Keratinocyte (primary cell): ENCODE results near the gene SGCE. TPM values are rescaled to one million over a fixed set of nuclear protein-coding genes. Genes with fewer than 3 reads are reported as not detected.

Experiments
- DNase-seq: peaks from one replicate; pipeline ENCODE4 v3.0.0-alpha.2; 2011; ENCODE audit warnings: low read depth, missing footprints, low spot score
- FAIRE-seq: peaks from 2 replicates; lab custom pipeline; 2011; peaks lifted over from hg19 to GRCh38; lab: Jason Lieb, UNC
- H2AFZ ChIP-seq: 2 replicates; pipeline ENCODE4 v1.6.0; 2012; ENCODE audit warnings: low read length, control low read depth, inconsistent platforms; ENCODE audit not compliant: control insufficient read depth
- H3K27ac ChIP-seq: 2 replicates; pipeline ENCODE4 v1.5.1; 2011; ENCODE audit warnings: low read length; ENCODE audit not compliant: control insufficient read depth, insufficient read depth
- H3K27me3 ChIP-seq: 3 replicates; pipeline ENCODE4 v1.6.0; 2011; ENCODE audit warnings: low read length; ENCODE audit not compliant: control insufficient read depth, insufficient read depth; ENCODE audit errors: extremely low read depth
- H3K36me3 ChIP-seq, 2 experiments: 2 replicates in 1 of 2; 3 replicates in 1 of 2; pipeline ENCODE4 v1.5.1; 2011; ENCODE audit warnings: low read length in 2 of 2, mild to moderate bottlenecking in 1 of 2; ENCODE audit not compliant: control insufficient read depth in 2 of 2, insufficient read depth in 2 of 2; ENCODE audit errors: extremely low read depth in 1 of 2
- H3K4me1 ChIP-seq: 3 replicates; pipeline ENCODE4 v1.5.1; 2011; ENCODE audit warnings: low read length; ENCODE audit not compliant: control insufficient read depth, insufficient read depth; ENCODE audit errors: extremely low read depth
- H3K4me2 ChIP-seq: 3 replicates; pipeline ENCODE4 v1.6.0; 2011; ENCODE audit warnings: low read depth, low read length; ENCODE audit not compliant: control insufficient read depth, insufficient read depth; ENCODE audit errors: extremely low read depth
- H3K4me3 ChIP-seq, 3 experiments: fragments of 200-600 bp in 1 of 3; sonication (generic) in 1 of 3; 2 replicates in 2 of 3; 3 replicates in 1 of 3; pipeline ENCODE4 v1.5.1; 2011 to 2016; ENCODE audit warnings: low read length in 3 of 3, mild to moderate bottlenecking in 3 of 3, control low read depth in 2 of 3, inconsistent platforms in 1 of 3, low read depth in 1 of 3, mixed read lengths in 1 of 3, mixed run types in 1 of 3, moderate library complexity in 1 of 3; ENCODE audit not compliant: control insufficient read depth in 2 of 3, insufficient read depth in 2 of 3; ENCODE audit errors: extremely low read depth in 1 of 3
- H3K79me2 ChIP-seq: 2 replicates; pipeline ENCODE4 v1.6.0; 2012; ENCODE audit warnings: low read length; ENCODE audit not compliant: control insufficient read depth, insufficient read depth
- H3K9ac ChIP-seq: 3 replicates; pipeline ENCODE4 v1.6.0; 2011; ENCODE audit warnings: low read length; ENCODE audit not compliant: control insufficient read depth, insufficient read depth; ENCODE audit errors: extremely low read depth
- H3K9me1 ChIP-seq: 3 replicates; pipeline ENCODE4 v1.6.0; 2011; ENCODE audit warnings: low read length; ENCODE audit not compliant: control insufficient read depth, insufficient read depth; ENCODE audit errors: extremely low read depth
- H3K9me3 ChIP-seq: 2 replicates; pipeline ENCODE4 v1.5.1; 2012; ENCODE audit warnings: low read depth, low read length; ENCODE audit not compliant: control insufficient read depth
- H4K20me1 ChIP-seq: 3 replicates; pipeline ENCODE4 v1.6.0; 2011; ENCODE audit warnings: low read length; ENCODE audit not compliant: control insufficient read depth, insufficient read depth; ENCODE audit errors: extremely low read depth
- EZH2 ChIP-seq: IDR thresholded peaks from one replicate; pipeline ENCODE4 v1.6.1; 2012; ENCODE audit warnings: inconsistent platforms, mild to moderate bottlenecking, low read length, moderate library complexity
- dilution Hi-C: fragments of 300-500 bp; cut with MboI; formaldehyde crosslinking; loops from one replicate; pipeline ENCODE4 v1.7.0; 2020; ENCODE audit warnings: low sequenced_read_pairs; ENCODE audit not compliant: extremely low pct_ligation_motif_present
- polyA plus RNA-seq, 5 experiments: library from polyadenylated mRNA; depleted of rRNA in 3 of 5; stranded (reverse) in 3 of 5; stranded (forward) in 1 of 5; unstranded in 1 of 5; fragments of >200 nt; gene quantifications; 1 replicate in 1 of 5; 2 replicates in 3 of 5; 3 replicates in 1 of 5; pipeline versions ENCODE4 v1.2.1 to v1.2.3, GENCODE V29; 2011 to 2012; ENCODE audit warnings: missing spikeins in 2 of 5, low read depth in 1 of 5, low replicate concordance in 1 of 5
- TF ChIP-seq, protein P1 (sequence below), 3 experiments: IDR thresholded peaks in 1 of 3; conservative IDR thresholded peaks in 1 of 3; optimal IDR thresholded peaks in 1 of 3; 2 replicates in 2 of 3; 3 replicates in 1 of 3; pipeline versions ENCODE3 to v1.5.1; 2011; ENCODE audit warnings: low read length in 3 of 3, mild to moderate bottlenecking in 3 of 3, moderate library complexity in 2 of 3, control low read depth in 1 of 3, inconsistent platforms in 1 of 3; ENCODE audit not compliant: insufficient read depth in 2 of 3; ENCODE audit errors: extremely low read depth in 1 of 3

The SGCE gene
- polyA plus RNA-seq, 1 donor (not counting 4 experiments of a cell fraction or from before 2014, with no cell fraction given), result 7.9 TPM

DNA sequence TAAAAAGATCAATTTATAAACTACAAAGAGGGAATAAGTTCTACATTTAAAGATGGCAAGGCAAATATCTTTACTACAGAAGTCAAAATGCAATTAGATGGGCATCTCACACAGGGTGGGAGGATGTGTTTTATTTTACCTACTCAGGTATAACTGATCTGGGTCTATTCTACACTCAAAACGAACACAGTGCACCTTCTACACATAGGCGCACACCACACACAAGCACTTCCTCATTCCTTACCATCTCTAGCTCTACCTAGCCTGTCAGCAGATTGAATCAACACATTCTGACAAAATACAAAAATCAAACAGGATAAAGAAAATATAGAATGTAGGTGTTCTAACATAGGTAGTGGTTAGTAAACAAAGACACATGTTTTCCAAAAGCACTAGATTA, 64.8 kb downstream of the SGCE start:
- dilution Hi-C loops, result no loop called here
- Histone ChIP-seq H2AFZ (no peak overlapping the region), H4K20me1 (no peaks in the 10 kb centered on the region), H3K27me3 (no peaks in the 10 kb centered on the region), H3K27ac (no peak overlapping the region), H3K9ac (no peak overlapping the region), H3K9me3 (no peaks in the 10 kb centered on the region), H3K4me1 (no peaks in the 10 kb centered on the region), H3K4me2 (no peak overlapping the region), H3K79me2 (no peaks in the 10 kb centered on the region), H3K9me1 (no peaks in the 10 kb centered on the region), H3K36me3 (no peaks in the 10 kb centered on the region), H3K4me3 (no peak overlapping the region)
- DNase-seq, result no peak
- TF ChIP-seq EZH2, result no peak
- TF ChIP-seq, protein P1, sequence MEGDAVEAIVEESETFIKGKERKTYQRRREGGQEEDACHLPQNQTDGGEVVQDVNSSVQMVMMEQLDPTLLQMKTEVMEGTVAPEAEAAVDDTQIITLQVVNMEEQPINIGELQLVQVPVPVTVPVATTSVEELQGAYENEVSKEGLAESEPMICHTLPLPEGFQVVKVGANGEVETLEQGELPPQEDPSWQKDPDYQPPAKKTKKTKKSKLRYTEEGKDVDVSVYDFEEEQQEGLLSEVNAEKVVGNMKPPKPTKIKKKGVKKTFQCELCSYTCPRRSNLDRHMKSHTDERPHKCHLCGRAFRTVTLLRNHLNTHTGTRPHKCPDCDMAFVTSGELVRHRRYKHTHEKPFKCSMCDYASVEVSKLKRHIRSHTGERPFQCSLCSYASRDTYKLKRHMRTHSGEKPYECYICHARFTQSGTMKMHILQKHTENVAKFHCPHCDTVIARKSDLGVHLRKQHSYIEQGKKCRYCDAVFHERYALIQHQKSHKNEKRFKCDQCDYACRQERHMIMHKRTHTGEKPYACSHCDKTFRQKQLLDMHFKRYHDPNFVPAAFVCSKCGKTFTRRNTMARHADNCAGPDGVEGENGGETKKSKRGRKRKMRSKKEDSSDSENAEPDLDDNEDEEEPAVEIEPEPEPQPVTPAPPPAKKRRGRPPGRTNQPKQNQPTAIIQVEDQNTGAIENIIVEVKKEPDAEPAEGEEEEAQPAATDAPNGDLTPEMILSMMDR (optimal IDR thresholded peaks at IDR 0.05 in 1 of 3, IDR thresholded peaks at IDR 0.05 in 1 of 3, conservative IDR thresholded peaks at IDR 0.05 in 1 of 3; ENCODE audit: extremely low read depth in 1 of 3, insufficient read depth in 2 of 3, low read length in 3 of 3), result no peak
- FAIRE-seq, result no peak

DNA sequence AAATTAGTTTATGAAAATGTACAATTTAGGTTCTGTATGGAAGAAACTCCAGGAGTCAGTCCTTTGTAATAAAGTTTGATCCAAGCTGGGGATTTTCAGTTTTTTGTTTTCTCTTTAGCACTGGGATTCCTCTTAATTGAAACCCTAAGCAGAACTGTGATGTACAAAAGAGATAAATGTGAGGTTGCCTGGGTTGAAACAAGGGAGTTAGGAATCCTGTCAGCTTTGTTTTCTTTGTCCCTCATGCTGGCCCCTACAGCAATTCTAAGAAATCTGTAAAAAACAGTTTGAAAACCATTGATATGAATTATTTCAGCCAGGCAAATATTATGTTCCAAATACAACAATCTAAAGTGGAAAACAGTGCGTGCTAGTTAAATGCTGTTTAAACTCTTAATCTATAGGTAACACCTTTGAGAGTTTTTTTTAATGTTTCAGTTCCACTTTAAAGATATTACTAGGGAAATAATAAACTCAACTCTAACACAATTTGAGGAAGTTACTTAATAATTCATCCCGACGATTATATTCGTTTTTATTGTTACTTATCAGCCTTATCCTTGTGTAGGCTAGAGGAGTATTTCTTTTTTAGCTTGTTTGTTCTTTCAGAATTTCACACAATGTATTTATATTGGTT, 65.3 kb downstream of the SGCE start:
- no peaks in the 10 kb centered on the region for H3K27me3 ChIP-seq
- no peak overlapping the region for H3K27ac ChIP-seq
- H3K4me3 ChIP-seq, result no peak overlapping the region
- H3K9me3 ChIP-seq, result no peaks in the 10 kb centered on the region
- no peak for DNase-seq
- H2AFZ ChIP-seq, result no peak overlapping the region
- FAIRE-seq, result no peak
- H3K4me2 ChIP-seq, result no peak overlapping the region
- dilution Hi-C loops, result no loop called here
- TF ChIP-seq, protein P1 (optimal IDR thresholded peaks at IDR 0.05 in 1 of 3, IDR thresholded peaks at IDR 0.05 in 1 of 3, conservative IDR thresholded peaks at IDR 0.05 in 1 of 3; ENCODE audit: extremely low read depth in 1 of 3, insufficient read depth in 2 of 3, low read length in 3 of 3), result no peak
- TF ChIP-seq EZH2, result no peak
- no peaks in the 10 kb centered on the region for H3K36me3 ChIP-seq
- no peaks in the 10 kb centered on the region for H4K20me1 ChIP-seq
- H3K4me1 ChIP-seq, result no peaks in the 10 kb centered on the region
- H3K9me1 ChIP-seq, result no peaks in the 10 kb centered on the region
- H3K9ac ChIP-seq, result no peak overlapping the region
- H3K79me2 ChIP-seq, result no peaks in the 10 kb centered on the region
